WERI-Rb-1 (cell line): ENCODE data around the gene ATP5F1E.

Experiments used
- DNase-seq: peaks from one replicate; pipeline ENCODE4 v3.0.0-alpha.2; 2020
- H3K27ac ChIP-seq: fragments of 250-450 bp; sonication (Bioruptor Pico); 2 replicates; pipeline ENCODE4 v1.5.1; 2020; ENCODE audit warnings: mild to moderate bottlenecking, moderate library complexity
- H3K27me3 ChIP-seq: fragments of 250-450 bp; sonication (Bioruptor Pico); 2 replicates; pipeline ENCODE4 v1.5.1; 2021; ENCODE audit warnings: mild to moderate bottlenecking, low read depth, moderate library complexity; ENCODE audit not compliant: insufficient read depth, severe bottlenecking
- H3K36me3 ChIP-seq: fragments of 250-450 bp; sonication (Bioruptor Pico); 2 replicates; pipeline ENCODE4 v1.5.1; 2020; ENCODE audit warnings: mild to moderate bottlenecking, moderate library complexity
- H3K4me3 ChIP-seq: 2 replicates; pipeline ENCODE4 v1.5.1; 2011; ENCODE audit warnings: low read depth, mild to moderate bottlenecking, control low read depth, low read length
- H3K9me3 ChIP-seq: fragments of 250-450 bp; sonication (Bioruptor Pico); 2 replicates; pipeline ENCODE4 v1.5.1; 2021; ENCODE audit warnings: mild to moderate bottlenecking, moderate library complexity; ENCODE audit not compliant: severe bottlenecking
- CTCF ChIP-seq: IDR thresholded peaks from 2 replicates; pipeline ENCODE4 v1.5.1; 2011; ENCODE audit warnings: low read depth, mild to moderate bottlenecking, control low read depth, inconsistent platforms, low read length

Gene ATP5F1E

DNA sequence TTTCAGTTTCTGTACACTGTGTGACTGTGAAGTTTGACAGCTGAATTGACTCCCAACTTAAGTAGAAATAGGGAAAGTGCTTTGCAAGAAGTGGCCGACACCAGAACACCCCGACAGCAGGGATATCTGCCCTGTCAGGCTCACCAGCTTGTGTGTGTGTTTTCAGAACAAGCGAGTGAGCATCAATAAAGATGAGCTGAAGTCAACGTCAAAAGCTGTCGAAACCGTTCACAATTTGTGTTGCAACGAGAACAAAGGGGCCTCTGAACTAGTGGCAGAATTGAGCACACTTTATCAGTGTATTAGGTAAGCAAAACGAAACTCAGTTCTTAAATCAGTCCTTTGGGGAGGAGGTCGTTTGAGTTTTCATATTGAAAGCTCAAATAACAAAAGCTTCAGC, 40.4 kb downstream of the ATP5F1E start:
- H3K4me3 ChIP-seq, result no peak overlapping the region
- no peak overlapping the region for H3K27ac ChIP-seq
- H3K36me3 ChIP-seq, result peaks cover 94% of the 10 kb centered on the region

GRCh38 chr20:58990651-58991445, 41.3 kb downstream of the ATP5F1E start:
- H3K4me3 ChIP-seq, result no peak overlapping the region
- no peak for DNase-seq
- no peaks in the 10 kb centered on the region for H3K9me3 ChIP-seq
- no peaks in the 10 kb centered on the region for H3K27me3 ChIP-seq
- TF ChIP-seq CTCF, result no peak
- H3K36me3 ChIP-seq, result peaks cover 94% of the 10 kb centered on the region
- H3K27ac ChIP-seq, result no peak overlapping the region

More for the DNA sequence above, 40.4 kb downstream of the ATP5F1E start:
- no peak for TF ChIP-seq CTCF
- Histone ChIP-seq H3K27me3 (no peaks in the 10 kb centered on the region), H3K9me3 (no peaks in the 10 kb centered on the region)
- DNase-seq, result no peak

DNA sequence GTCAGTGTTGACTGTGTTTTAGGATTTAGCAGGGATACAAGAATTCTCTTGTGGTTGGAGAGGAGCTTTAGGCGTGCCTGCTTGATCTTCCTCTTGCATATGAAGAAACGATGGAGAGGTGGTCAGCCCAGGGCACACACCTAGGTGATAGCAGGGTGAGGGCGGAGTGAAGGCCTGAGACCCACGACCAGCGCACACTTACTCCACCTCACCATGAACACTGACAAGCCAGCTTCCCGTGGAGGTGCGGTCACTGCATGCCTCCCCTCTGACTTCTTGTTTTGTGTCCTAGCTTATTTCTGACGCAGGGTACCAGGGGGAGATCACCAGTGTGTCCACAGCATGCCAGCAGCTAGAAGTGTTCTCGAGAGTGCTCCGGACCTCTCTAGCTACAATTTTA, 42.9 kb downstream of the ATP5F1E start:
- Histone ChIP-seq H3K27me3 (no peaks in the 10 kb centered on the region), H3K4me3 (no peak overlapping the region), H3K36me3 (peaks cover 80% of the 10 kb centered on the region), H3K9me3 (no peaks in the 10 kb centered on the region), H3K27ac (no peak overlapping the region)
- no peak for TF ChIP-seq CTCF
- DNase-seq, result no peak

DNA sequence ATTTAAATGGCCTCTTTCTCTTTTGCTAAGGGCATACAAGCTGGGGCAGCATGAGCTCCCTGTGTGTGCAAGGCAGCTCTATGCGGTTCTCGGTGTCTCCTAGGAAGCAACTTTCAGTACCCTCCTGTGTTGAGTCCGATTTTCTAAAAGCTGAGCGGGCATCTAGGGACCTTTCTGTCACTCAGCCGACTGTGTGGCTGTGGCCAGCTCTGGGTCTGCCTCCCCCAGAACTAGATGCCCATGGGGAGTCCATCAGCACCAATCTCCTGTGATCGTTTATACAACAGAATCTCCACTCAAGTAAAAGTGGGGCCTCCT, 43.6 kb downstream of the ATP5F1E start:
- no peak overlapping the region for H3K4me3 ChIP-seq
- no peak overlapping the region for H3K27ac ChIP-seq
- no peaks in the 10 kb centered on the region for H3K9me3 ChIP-seq
- DNase-seq, result no peak
- no peaks in the 10 kb centered on the region for H3K27me3 ChIP-seq
- no peak for TF ChIP-seq CTCF
- peaks cover 76% of the 10 kb centered on the region for H3K36me3 ChIP-seq

DNA sequence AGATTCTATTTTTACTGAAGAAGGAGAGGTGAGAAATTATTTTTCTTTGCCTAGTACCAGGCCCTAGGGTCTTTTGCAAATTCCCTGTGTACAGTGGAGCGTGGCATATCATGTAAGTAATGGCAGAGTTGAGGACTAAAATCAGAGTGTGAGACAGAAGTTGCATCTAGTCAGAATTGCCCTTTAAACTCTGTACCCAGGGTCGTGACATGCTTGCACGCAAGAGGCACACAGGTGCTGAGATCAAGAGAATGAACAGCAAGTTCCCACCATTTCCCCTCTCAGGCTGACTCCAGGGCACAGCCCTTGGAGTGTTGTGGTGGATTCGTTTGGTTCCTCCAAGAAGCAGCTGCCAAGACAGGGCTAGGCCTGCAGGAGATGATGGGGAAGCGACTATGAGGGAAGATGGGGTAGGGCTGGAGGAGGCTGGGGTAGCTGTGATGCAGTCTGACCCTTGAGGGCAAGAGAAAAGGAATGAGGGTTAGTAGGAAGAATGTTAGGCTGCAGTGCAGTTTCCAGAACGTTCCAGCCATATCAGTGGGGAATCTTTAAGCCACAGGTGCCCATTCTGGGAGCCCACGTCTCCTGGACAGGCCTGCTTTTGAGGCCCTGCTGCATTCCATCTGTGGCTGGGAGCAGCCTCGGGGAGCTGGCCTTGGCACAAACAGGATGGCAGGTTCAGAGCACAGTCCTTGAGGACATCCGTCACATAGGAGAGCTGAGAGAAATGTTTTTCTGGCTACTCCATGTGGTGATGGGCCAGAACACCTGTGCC, 44.2 kb downstream of the ATP5F1E start:
- no peaks in the 10 kb centered on the region for H3K27me3 ChIP-seq
- no peak for TF ChIP-seq CTCF
- DNase-seq, result no peak
- no peaks in the 10 kb centered on the region for H3K9me3 ChIP-seq
- H3K4me3 ChIP-seq, result no peak overlapping the region
- H3K27ac ChIP-seq, result peak overlapping the region; percentile 72
- peaks cover 71% of the 10 kb centered on the region for H3K36me3 ChIP-seq
